ENCODE measurements around the gene KRTAP4-16. TPM values are rescaled to one million over a fixed set of nuclear protein-coding genes. Genes with fewer than 3 reads are reported as not detected.
"Not testable (repeated sequence)": the region's sequence is repeated elsewhere in the genome, so short reads cannot be mapped to it uniquely, and the experiment has no call there.

KRTAP4-16 gene
- total RNA-seq, 4 donors from 2014 or later: not detected

GRCh38 chr17:41121742-41122141, 19.7 kb upstream of the KRTAP4-16 start:
- Histone ChIP-seq H3K36me3 (no peaks in the 10 kb centered on the region), H3K4me1 (no peaks in the 10 kb centered on the region), H3K9me3 (no peaks in the 10 kb centered on the region), H3K27ac (no peak overlapping the region), H3K27me3 (peaks cover 7% of the 10 kb centered on the region), H3K4me3 (no peak overlapping the region)
- 90 to 94% methylated on average over 2 of the region's 2 CpGs for WGBS, 2 donors (ENCODE audit: low coverage in 1 of 2)
- DNase-seq: no peak
- intact Hi-C loops (cut with DNase I; ENCODE audit: low total_unique reads): no loop called here
- in situ Hi-C loops (cut with MboI; ENCODE audit: low pct_ligation_motif_present in 1 of 4, low pct_unique_long_range_greater_than_20kb in 1 of 4, low sequenced_read_pairs in 3 of 4): no loop called here
- no peak for TF ChIP-seq POLR2AphosphoS5 (IDR thresholded peaks at IDR 0.05)

DNA sequence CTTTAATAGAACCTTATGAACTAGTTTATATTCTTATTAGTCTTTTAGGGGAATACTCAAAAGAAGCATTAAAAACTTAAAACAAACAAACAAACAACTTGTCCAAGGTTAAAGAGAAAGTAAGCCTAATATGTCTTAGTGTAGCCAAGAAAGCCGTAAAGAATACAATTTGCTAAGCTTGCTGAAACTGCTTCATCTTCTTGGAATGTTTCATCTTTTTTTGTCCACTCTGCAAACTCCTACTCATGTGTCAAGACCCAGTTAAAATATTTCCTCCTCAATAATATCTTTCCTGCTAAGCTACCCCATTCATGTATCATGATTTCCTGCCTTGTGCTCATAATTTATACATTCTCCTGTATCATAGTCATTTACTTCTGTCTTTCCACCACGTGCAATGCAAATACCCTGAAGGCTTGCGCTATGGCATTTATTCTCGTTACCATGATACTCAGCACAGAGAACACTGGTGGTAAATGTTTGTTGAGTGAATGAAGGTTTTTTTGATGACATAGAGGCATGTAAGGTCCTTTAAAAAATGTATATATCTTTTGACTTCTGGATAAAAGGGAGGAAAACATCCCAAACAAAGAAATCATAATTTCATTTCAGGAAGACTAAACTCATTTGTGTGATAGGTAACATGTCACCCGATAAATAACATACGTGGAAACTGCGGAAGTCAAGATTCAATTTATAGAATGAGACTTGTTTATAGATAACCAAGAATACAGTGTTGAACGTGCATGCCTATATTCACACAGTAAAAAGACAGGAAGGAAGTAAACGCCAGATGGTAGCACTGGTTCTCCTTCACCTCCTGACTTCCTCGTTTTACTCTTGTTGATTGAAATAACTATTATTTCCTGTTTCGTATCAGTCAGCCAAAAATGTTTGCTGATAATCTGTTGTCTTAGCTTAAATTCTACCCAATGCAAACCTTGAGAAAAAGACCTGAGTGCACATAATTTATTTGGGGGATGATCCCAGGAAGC, 18.0 kb upstream of the KRTAP4-16 start:
- WGBS, 2 donors (ENCODE audit: low coverage in 1 of 2): 56 to 60% methylated on average over 8 to 11 of the region's 11 CpGs
- H3K4me3 ChIP-seq; in situ Hi-C loops (cut with MboI; ENCODE audit: low pct_ligation_motif_present in 1 of 4, low pct_unique_long_range_greater_than_20kb in 1 of 4, low sequenced_read_pairs in 3 of 4); H3K27ac ChIP-seq; H3K36me3 ChIP-seq; H3K9me3 ChIP-seq; DNase-seq; intact Hi-C loops (cut with DNase I; ENCODE audit: low total_unique reads); H3K27me3 ChIP-seq; H3K4me1 ChIP-seq: not testable (repeated sequence)

- TF ChIP-seq POLR2AphosphoS5 (IDR thresholded peaks at IDR 0.05) (no peak), EP300 (IDR thresholded peaks at IDR 0.05; ENCODE audit: low read depth) (no peak), POLR2A (IDR thresholded peaks at IDR 0.05) (no peak)
- TF ChIP-seq, protein P1, sequence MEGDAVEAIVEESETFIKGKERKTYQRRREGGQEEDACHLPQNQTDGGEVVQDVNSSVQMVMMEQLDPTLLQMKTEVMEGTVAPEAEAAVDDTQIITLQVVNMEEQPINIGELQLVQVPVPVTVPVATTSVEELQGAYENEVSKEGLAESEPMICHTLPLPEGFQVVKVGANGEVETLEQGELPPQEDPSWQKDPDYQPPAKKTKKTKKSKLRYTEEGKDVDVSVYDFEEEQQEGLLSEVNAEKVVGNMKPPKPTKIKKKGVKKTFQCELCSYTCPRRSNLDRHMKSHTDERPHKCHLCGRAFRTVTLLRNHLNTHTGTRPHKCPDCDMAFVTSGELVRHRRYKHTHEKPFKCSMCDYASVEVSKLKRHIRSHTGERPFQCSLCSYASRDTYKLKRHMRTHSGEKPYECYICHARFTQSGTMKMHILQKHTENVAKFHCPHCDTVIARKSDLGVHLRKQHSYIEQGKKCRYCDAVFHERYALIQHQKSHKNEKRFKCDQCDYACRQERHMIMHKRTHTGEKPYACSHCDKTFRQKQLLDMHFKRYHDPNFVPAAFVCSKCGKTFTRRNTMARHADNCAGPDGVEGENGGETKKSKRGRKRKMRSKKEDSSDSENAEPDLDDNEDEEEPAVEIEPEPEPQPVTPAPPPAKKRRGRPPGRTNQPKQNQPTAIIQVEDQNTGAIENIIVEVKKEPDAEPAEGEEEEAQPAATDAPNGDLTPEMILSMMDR (IDR thresholded peaks at IDR 0.05): no peak
- in situ Hi-C loops (cut with MboI; ENCODE audit: low pct_ligation_motif_present in 1 of 4, low pct_unique_long_range_greater_than_20kb in 1 of 4, low sequenced_read_pairs in 3 of 4) (no loop called here), intact Hi-C loops (cut with DNase I; ENCODE audit: low total_unique reads) (no loop called here)
- Histone ChIP-seq H3K36me3 (no peaks in the 10 kb centered on the region), H3K27me3 (peaks cover 8% of the 10 kb centered on the region), H3K27ac (no peak overlapping the region), H3K9me3 (no peaks in the 10 kb centered on the region), H3K4me1 (no peaks in the 10 kb centered on the region), H3K4me3 (no peak overlapping the region)
- DNase-seq: no peak
- WGBS, 2 donors (ENCODE audit: low coverage in 1 of 2): 87 to 89% methylated on average over 4 of the region's 4 CpGs
Observed at GRCh38 chr17:41118721-41119120, 16.7 kb upstream of the KRTAP4-16 start.

DNA sequence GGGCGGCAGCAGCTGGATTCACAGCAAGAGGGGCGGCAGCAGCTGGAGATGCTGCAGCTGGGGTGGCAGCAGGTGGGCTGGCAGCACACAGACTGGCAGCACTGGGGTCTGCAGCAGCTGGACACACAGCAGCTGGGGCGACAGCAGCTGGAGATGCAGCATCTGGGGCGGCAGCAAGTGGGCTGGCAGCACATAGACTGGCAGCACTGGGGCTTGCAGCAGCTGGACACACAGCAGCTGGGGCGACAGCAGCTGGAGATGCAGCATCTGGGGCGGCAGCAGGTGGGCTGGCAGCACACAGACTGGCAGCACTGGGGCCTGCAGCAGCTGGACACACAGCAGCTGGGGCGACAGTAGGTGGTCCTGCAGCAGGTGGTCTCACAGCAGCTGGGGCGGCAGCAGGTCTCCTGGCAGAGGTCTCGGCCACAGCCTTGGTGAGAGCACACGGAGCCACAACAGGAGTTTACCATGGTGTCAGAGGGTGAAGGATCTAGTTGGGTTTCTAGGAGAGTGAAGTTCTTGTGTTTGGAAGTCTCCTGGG, 15.9 kb upstream of the KRTAP4-16 start, which contains the start of gene KRTAP4-11:
TSS of gene KRTAP4-11 (minus strand) at position 528 of the 541 bp plus-strand sequence. CDS start at position 470, 58 bp downstream.
- H3K27me3 ChIP-seq; in situ Hi-C loops (cut with MboI; ENCODE audit: low pct_ligation_motif_present in 1 of 4, low pct_unique_long_range_greater_than_20kb in 1 of 4, low sequenced_read_pairs in 3 of 4); H3K9me3 ChIP-seq; intact Hi-C loops (cut with DNase I; ENCODE audit: low total_unique reads); H3K36me3 ChIP-seq; H3K4me1 ChIP-seq; H3K27ac ChIP-seq; H3K4me3 ChIP-seq; DNase-seq: not testable (repeated sequence)
- WGBS, 2 donors (ENCODE audit: low coverage in 1 of 2): 76 to 100% methylated on average over 1 to 10 of the region's 10 CpGs

DNA sequence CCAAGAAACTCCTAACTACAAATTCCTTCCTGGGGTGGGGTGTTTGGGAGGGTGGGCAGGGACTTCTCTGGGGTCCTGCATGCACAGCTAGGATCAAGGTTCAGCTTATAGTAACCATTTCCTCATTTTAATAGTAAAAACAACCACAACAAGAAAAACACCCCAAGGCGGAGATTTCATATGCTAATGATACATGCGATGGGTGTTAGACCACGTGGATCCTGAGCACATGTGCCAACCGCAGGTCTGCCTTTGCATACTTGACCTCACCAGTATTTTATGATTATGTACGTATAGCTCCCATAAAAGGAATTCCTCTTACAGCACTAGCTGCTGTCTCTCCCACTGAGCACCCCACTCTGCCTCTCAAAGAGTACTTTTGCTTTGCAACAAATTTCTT, 14.3 kb upstream of the KRTAP4-16 start:
- in situ Hi-C loops (cut with MboI; ENCODE audit: low pct_ligation_motif_present in 1 of 4, low pct_unique_long_range_greater_than_20kb in 1 of 4, low sequenced_read_pairs in 3 of 4): no loop called here
- WGBS, 2 donors (ENCODE audit: low coverage in 1 of 2): 0 to 28% methylated on average over 1 to 5 of the region's 5 CpGs

More for the DNA sequence above, 14.3 kb upstream of the KRTAP4-16 start:
- TF ChIP-seq, protein P1 (IDR thresholded peaks at IDR 0.05): no peak
- H3K27me3 ChIP-seq: peaks cover 8% of the 10 kb centered on the region
- no peak overlapping the region for H3K4me3 ChIP-seq
- DNase-seq: no peak
- intact Hi-C loops (cut with DNase I; ENCODE audit: low total_unique reads): no loop called here
- H3K36me3 ChIP-seq: no peaks in the 10 kb centered on the region
- H3K27ac ChIP-seq: no peak overlapping the region
- H3K9me3 ChIP-seq: no peaks in the 10 kb centered on the region
- no peaks in the 10 kb centered on the region for H3K4me1 ChIP-seq

All from transverse colon (tissue), 4 donors.